WTC11 (cell line): ENCODE results near the gene BMPR2. TPM values are rescaled to one million over a fixed set of nuclear protein-coding genes. Genes with fewer than 3 reads are reported as not detected.
"Not testable (repeated sequence)": the region's sequence is repeated elsewhere in the genome, so short reads cannot be mapped to it uniquely, and the experiment has no call there.

ENCODE experiments used
- ATAC-seq: fragments of 200-7000 bp; cut with Tn5 transposase; 2 replicates; pipeline ENCODE4 v1.10.0; 2021; ENCODE audit warnings: mild to moderate bottlenecking, moderate library complexity
- CTCF ChIA-PET: fragments of 300-600 bp; sonication (Branson Sonifier 250); formaldehyde crosslinking; loops from one replicate; lab custom pipeline; 2021; ENCODE audit warnings: antibody characterized with exemption; lab: Charles Lee
- POLR2A ChIA-PET: fragments of 350-600 bp; sonication (Branson Sonifier 250); formaldehyde crosslinking; loops from one replicate; lab custom pipeline; 2021; ENCODE audit warnings: antibody characterized with exemption; lab: Charles Lee
- DNase-seq: peaks from one replicate; pipeline ENCODE4 v3.0.0; 2021; ENCODE audit warnings: low spot score
- H3K27ac Mint-ChIP-seq: 2 replicates; pipeline ENCODE4 v1.8.0; 2021; ENCODE audit warnings: mixed read lengths
- H3K27me3 Mint-ChIP-seq: 2 replicates; pipeline ENCODE4 v1.8.0; 2021; ENCODE audit warnings: low read depth, mild to moderate bottlenecking, moderate library complexity, mixed read lengths
- H3K36me3 Mint-ChIP-seq: 2 replicates; pipeline ENCODE4 v1.8.0; 2021; ENCODE audit warnings: mixed read lengths
- H3K4me1 Mint-ChIP-seq: 2 replicates; pipeline ENCODE4 v1.8.0; 2022; ENCODE audit warnings: mixed read lengths
- H3K4me3 Mint-ChIP-seq: 2 replicates; pipeline ENCODE4 v1.8.0; 2021; ENCODE audit warnings: mild to moderate bottlenecking, moderate library complexity, mixed read lengths
- H3K9me3 Mint-ChIP-seq: 2 replicates; pipeline ENCODE4 v1.8.0; 2021; ENCODE audit warnings: mixed read lengths
- NR1H2 ChIP-seq: sonication (generic); formaldehyde crosslinking; IDR thresholded peaks from 2 replicates; pipeline ENCODE4 v1.9.0; 2021; ENCODE audit warnings: mild to moderate bottlenecking, moderate library complexity, missing genetic modification reagents
- SMAD4 ChIP-seq: sonication (generic); formaldehyde crosslinking; IDR thresholded peaks from 2 replicates; pipeline ENCODE4 v1.8.0; 2022; ENCODE audit warnings: mild to moderate bottlenecking, missing genetic modification reagents
- ZNF219 ChIP-seq: sonication (generic); formaldehyde crosslinking; IDR thresholded peaks from 2 replicates; pipeline ENCODE4 v1.8.0; 2023; ENCODE audit warnings: missing genetic modification reagents, mild to moderate bottlenecking, borderline replicate concordance
- ZNF317 ChIP-seq: sonication (generic); formaldehyde crosslinking; IDR thresholded peaks from 2 replicates; pipeline ENCODE4 v1.8.1; 2023; ENCODE audit warnings: low read depth, mild to moderate bottlenecking, moderate library complexity, missing genetic modification reagents, borderline replicate concordance
- ZNF396 ChIP-seq: fragments of 250-450 bp; sonication (Bioruptor Pico); IDR thresholded peaks from 2 replicates; pipeline ENCODE4 v1.8.0; 2021; ENCODE audit warnings: mild to moderate bottlenecking, moderate library complexity, borderline replicate concordance
- total RNA-seq: library from RNA; stranded (reverse); gene quantifications from 3 replicates; pipeline ENCODE4 v1.2.3, GENCODE V29; 2021
- TF ChIP-seq, protein P1 (sequence below): sonication (generic); formaldehyde crosslinking; IDR thresholded peaks from 2 replicates; pipeline ENCODE4 v1.8.0; 2022; ENCODE audit warnings: mild to moderate bottlenecking, missing genetic modification reagents
- TF ChIP-seq, protein P2 (sequence below): fragments of 200-600 bp; IDR thresholded peaks from 2 replicates; pipeline ENCODE4 v1.8.0; 2022; ENCODE audit warnings: antibody characterized with exemption
- TF ChIP-seq, protein P3 (sequence below): sonication (generic); formaldehyde crosslinking; IDR thresholded peaks from 2 replicates; pipeline ENCODE4 v1.8.0; 2022; ENCODE audit warnings: missing genetic modification reagents
- TF ChIP-seq, protein P4 (sequence below): sonication (generic); formaldehyde crosslinking; IDR thresholded peaks from 2 replicates; pipeline ENCODE4 v1.8.1; 2022; ENCODE audit warnings: missing genetic modification reagents, borderline replicate concordance
- TF ChIP-seq, protein P5 (sequence below): fragments of 250-450 bp; sonication (Bioruptor Pico); IDR thresholded peaks from 2 replicates; pipeline ENCODE4 v1.9.0; 2021; ENCODE audit warnings: mild to moderate bottlenecking
- TF ChIP-seq, protein P6 (sequence below): sonication (generic); formaldehyde crosslinking; IDR thresholded peaks from 2 replicates; pipeline ENCODE4 v1.8.1; 2022; ENCODE audit warnings: low read depth, missing genetic modification reagents, borderline replicate concordance
- TF ChIP-seq, protein P7 (sequence below): sonication (generic); formaldehyde crosslinking; IDR thresholded peaks from 2 replicates; pipeline ENCODE4 v1.8.0; 2022; ENCODE audit warnings: mild to moderate bottlenecking, missing genetic modification reagents
- TF ChIP-seq, protein P8 (sequence below): sonication (generic); formaldehyde crosslinking; IDR thresholded peaks from 2 replicates; pipeline ENCODE4 v1.8.1; 2023; ENCODE audit warnings: mild to moderate bottlenecking, missing genetic modification reagents

Gene BMPR2
- total RNA-seq, 1 experiment from 2014 or later: 22.1 TPM

DNA sequence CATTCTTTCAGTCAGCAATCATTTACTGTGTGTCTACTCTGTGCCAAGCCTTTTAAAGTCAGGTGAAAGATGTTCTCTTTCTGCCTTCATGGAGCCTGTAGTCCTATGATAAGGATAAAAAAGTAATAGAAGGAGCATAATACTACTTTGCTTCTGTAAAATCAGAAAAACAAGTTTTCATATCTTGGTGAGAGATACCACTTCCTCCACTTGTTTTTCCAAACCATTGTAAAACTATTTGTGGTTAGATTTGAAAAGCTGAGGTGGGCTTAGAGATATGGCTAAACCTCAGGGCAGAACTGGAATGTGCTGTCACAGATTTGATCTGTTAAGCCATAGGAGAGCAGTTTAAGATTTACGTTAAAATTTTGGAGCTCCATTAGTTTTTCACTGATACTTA, 153.9 kb downstream of the BMPR2 start:
- Mint-ChIP-seq H3K27ac (no peak overlapping the region), H3K9me3 (no peaks in the 10 kb centered on the region), H3K4me3 (no peak overlapping the region), H3K27me3 (no peaks in the 10 kb centered on the region; the same call in 1 of the 2 replicates), H3K36me3 (peaks cover 19% of the 10 kb centered on the region), H3K4me1 (no peaks in the 10 kb centered on the region)
- no peak for DNase-seq
- ChIA-PET POLR2A (no interaction called here), CTCF (no interaction called here)
- TF ChIP-seq, protein P1, sequence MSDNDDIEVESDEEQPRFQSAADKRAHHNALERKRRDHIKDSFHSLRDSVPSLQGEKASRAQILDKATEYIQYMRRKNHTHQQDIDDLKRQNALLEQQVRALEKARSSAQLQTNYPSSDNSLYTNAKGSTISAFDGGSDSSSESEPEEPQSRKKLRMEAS (CRISPR knock-in tag): no peak
- TF ChIP-seq SMAD4 (CRISPR knock-in tag) (no peak), ZNF317 (CRISPR knock-in tag) (no peak), NR1H2 (no peak), ZNF396 (CRISPR knock-in tag) (no peak), ZNF219 (no peak)
- TF ChIP-seq, protein P2, sequence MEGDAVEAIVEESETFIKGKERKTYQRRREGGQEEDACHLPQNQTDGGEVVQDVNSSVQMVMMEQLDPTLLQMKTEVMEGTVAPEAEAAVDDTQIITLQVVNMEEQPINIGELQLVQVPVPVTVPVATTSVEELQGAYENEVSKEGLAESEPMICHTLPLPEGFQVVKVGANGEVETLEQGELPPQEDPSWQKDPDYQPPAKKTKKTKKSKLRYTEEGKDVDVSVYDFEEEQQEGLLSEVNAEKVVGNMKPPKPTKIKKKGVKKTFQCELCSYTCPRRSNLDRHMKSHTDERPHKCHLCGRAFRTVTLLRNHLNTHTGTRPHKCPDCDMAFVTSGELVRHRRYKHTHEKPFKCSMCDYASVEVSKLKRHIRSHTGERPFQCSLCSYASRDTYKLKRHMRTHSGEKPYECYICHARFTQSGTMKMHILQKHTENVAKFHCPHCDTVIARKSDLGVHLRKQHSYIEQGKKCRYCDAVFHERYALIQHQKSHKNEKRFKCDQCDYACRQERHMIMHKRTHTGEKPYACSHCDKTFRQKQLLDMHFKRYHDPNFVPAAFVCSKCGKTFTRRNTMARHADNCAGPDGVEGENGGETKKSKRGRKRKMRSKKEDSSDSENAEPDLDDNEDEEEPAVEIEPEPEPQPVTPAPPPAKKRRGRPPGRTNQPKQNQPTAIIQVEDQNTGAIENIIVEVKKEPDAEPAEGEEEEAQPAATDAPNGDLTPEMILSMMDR: no peak
- TF ChIP-seq, protein P3, sequence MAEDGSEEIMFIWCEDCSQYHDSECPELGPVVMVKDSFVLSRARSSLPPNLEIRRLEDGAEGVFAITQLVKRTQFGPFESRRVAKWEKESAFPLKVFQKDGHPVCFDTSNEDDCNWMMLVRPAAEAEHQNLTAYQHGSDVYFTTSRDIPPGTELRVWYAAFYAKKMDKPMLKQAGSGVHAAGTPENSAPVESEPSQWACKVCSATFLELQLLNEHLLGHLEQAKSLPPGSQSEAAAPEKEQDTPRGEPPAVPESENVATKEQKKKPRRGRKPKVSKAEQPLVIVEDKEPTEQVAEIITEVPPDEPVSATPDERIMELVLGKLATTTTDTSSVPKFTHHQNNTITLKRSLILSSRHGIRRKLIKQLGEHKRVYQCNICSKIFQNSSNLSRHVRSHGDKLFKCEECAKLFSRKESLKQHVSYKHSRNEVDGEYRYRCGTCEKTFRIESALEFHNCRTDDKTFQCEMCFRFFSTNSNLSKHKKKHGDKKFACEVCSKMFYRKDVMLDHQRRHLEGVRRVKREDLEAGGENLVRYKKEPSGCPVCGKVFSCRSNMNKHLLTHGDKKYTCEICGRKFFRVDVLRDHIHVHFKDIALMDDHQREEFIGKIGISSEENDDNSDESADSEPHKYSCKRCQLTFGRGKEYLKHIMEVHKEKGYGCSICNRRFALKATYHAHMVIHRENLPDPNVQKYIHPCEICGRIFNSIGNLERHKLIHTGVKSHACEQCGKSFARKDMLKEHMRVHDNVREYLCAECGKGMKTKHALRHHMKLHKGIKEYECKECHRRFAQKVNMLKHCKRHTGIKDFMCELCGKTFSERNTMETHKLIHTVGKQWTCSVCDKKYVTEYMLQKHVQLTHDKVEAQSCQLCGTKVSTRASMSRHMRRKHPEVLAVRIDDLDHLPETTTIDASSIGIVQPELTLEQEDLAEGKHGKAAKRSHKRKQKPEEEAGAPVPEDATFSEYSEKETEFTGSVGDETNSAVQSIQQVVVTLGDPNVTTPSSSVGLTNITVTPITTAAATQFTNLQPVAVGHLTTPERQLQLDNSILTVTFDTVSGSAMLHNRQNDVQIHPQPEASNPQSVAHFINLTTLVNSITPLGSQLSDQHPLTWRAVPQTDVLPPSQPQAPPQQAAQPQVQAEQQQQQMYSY (CRISPR knock-in tag): no peak
- TF ChIP-seq, protein P4, sequence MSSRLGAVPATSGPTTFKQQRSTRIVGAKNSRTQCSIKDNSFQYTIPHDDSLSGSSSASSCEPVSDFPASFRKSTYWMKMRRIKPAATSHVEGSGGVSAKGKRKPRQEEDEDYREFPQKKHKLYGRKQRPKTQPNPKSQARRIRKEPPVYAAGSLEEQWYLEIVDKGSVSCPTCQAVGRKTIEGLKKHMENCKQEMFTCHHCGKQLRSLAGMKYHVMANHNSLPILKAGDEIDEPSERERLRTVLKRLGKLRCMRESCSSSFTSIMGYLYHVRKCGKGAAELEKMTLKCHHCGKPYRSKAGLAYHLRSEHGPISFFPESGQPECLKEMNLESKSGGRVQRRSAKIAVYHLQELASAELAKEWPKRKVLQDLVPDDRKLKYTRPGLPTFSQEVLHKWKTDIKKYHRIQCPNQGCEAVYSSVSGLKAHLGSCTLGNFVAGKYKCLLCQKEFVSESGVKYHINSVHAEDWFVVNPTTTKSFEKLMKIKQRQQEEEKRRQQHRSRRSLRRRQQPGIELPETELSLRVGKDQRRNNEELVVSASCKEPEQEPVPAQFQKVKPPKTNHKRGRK (CRISPR knock-in tag): no peak
- TF ChIP-seq, protein P5, sequence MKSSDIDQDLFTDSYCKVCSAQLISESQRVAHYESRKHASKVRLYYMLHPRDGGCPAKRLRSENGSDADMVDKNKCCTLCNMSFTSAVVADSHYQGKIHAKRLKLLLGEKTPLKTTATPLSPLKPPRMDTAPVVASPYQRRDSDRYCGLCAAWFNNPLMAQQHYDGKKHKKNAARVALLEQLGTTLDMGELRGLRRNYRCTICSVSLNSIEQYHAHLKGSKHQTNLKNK (CRISPR knock-in tag): no peak
- TF ChIP-seq, protein P6, sequence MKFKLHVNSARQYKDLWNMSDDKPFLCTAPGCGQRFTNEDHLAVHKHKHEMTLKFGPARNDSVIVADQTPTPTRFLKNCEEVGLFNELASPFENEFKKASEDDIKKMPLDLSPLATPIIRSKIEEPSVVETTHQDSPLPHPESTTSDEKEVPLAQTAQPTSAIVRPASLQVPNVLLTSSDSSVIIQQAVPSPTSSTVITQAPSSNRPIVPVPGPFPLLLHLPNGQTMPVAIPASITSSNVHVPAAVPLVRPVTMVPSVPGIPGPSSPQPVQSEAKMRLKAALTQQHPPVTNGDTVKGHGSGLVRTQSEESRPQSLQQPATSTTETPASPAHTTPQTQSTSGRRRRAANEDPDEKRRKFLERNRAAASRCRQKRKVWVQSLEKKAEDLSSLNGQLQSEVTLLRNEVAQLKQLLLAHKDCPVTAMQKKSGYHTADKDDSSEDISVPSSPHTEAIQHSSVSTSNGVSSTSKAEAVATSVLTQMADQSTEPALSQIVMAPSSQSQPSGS (CRISPR knock-in tag): no peak
- TF ChIP-seq, protein P7, sequence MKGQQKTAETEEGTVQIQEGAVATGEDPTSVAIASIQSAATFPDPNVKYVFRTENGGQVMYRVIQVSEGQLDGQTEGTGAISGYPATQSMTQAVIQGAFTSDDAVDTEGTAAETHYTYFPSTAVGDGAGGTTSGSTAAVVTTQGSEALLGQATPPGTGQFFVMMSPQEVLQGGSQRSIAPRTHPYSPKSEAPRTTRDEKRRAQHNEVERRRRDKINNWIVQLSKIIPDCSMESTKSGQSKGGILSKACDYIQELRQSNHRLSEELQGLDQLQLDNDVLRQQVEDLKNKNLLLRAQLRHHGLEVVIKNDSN: no peak
- TF ChIP-seq, protein P8, sequence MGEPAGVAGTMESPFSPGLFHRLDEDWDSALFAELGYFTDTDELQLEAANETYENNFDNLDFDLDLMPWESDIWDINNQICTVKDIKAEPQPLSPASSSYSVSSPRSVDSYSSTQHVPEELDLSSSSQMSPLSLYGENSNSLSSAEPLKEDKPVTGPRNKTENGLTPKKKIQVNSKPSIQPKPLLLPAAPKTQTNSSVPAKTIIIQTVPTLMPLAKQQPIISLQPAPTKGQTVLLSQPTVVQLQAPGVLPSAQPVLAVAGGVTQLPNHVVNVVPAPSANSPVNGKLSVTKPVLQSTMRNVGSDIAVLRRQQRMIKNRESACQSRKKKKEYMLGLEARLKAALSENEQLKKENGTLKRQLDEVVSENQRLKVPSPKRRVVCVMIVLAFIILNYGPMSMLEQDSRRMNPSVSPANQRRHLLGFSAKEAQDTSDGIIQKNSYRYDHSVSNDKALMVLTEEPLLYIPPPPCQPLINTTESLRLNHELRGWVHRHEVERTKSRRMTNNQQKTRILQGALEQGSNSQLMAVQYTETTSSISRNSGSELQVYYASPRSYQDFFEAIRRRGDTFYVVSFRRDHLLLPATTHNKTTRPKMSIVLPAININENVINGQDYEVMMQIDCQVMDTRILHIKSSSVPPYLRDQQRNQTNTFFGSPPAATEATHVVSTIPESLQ (CRISPR knock-in tag): no peak
- no peak for ATAC-seq

DNA sequence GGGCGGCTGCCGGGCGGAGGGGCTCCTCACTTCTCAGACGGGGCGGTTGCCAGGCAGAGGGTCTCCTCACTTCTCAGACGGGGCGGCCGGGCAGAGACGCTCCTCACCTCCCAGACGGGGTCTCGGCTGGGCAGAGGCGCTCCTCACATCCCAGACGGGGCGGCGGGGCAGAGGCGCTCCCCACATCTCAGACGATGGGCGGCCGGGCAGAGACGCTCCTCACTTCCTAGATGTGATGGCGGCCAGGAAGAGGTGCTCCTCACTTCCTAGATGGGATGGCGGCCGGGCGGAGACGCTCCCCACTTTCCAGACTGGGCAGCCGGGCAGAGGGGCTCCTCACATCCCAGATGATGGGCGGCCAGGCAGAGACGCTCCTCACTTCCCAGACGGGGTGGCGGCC, 159.2 kb downstream of the BMPR2 start:
- H3K4me1 Mint-ChIP-seq, DNase-seq, POLR2A ChIA-PET, H3K4me3 Mint-ChIP-seq, H3K9me3 Mint-ChIP-seq, CTCF ChIA-PET, ATAC-seq, H3K27me3 Mint-ChIP-seq, H3K27ac Mint-ChIP-seq: not testable (repeated sequence)
- peaks cover 19% of the 10 kb centered on the region for H3K36me3 Mint-ChIP-seq
